Fibroblast of peridontal ligament (primary cell): ENCODE measurements around the gene EFNA3.
"Not testable (repeated sequence)": the region's sequence is repeated elsewhere in the genome, so short reads cannot be mapped to it uniquely, and the experiment has no call there.

ENCODE experiments used
- DNase-seq: peaks from one replicate; pipeline ENCODE4 v3.0.0-alpha.2; 2010; ENCODE audit errors: extremely low read depth

The EFNA3 gene

GRCh38 chr1:155110826-155111225 is 32.2 kb downstream of the EFNA3 start:
- no peak for DNase-seq

- no peak for DNase-seq
Observed at GRCh38 chr1:155113450-155113980, 34.9 kb downstream of the EFNA3 start.

- no peak for DNase-seq
Observed at GRCh38 chr1:155116113-155116764, 37.6 kb downstream of the EFNA3 start.

GRCh38 chr1:155117610-155118009 is 39.0 kb downstream of the EFNA3 start:
- DNase-seq = no peak

- DNase-seq = not testable (repeated sequence)
Observed at GRCh38 chr1:155118090-155118489, 39.5 kb downstream of the EFNA3 start.

- no peak for DNase-seq
Observed at GRCh38 chr1:155120253-155120652, 41.6 kb downstream of the EFNA3 start.

GRCh38 chr1:155121249-155121648 is 42.6 kb downstream of the EFNA3 start:
- DNase-seq = no peak

GRCh38 chr1:155122308-155122707 is 43.7 kb downstream of the EFNA3 start:
- DNase-seq = no peak

GRCh38 chr1:155123801-155124200 is 45.2 kb downstream of the EFNA3 start:
- DNase-seq = no peak

- DNase-seq = no peak
Observed at GRCh38 chr1:155124503-155125463, 46.1 kb downstream of the EFNA3 start.

- DNase-seq = no peak
Observed at GRCh38 chr1:155125511-155125945, 46.9 kb downstream of the EFNA3 start.

- DNase-seq = no peak
Observed at GRCh38 chr1:155125946-155126555, 47.4 kb downstream of the EFNA3 start.

- peak; percentile 21 for DNase-seq
Observed at GRCh38 chr1:155126556-155127104, 48.0 kb downstream of the EFNA3 start.

- peak; percentile 18 for DNase-seq
Observed at GRCh38 chr1:155127105-155127966, 48.7 kb downstream of the EFNA3 start, which contains the start of gene EFNA1. EFNA1 (plus strand) TSS chr1:155127876; CDS start chr1:155127978, 102 bp downstream.

GRCh38 chr1:155127967-155128754 is 49.5 kb downstream of the EFNA3 start:
- DNase-seq = no peak

- no peak for DNase-seq
Observed at GRCh38 chr1:155128755-155129473, 50.3 kb downstream of the EFNA3 start.

GRCh38 chr1:155130272-155131006 is 51.8 kb downstream of the EFNA3 start:
- no peak for DNase-seq

- DNase-seq = no peak
Observed at GRCh38 chr1:155131285-155131684, 52.6 kb downstream of the EFNA3 start.

- DNase-seq = no peak
Observed at GRCh38 chr1:155131856-155132255, 53.2 kb downstream of the EFNA3 start.
